Panc1 (cell line): ENCODE measurements around the gene ZNF575. TPM values are rescaled to one million over a fixed set of nuclear protein-coding genes. Genes with fewer than 3 reads are reported as not detected.
"Not testable (repeated sequence)": the region's sequence is repeated elsewhere in the genome, so short reads cannot be mapped to it uniquely, and the experiment has no call there.

Source experiments
- ATAC-seq: fragments of 200-7000 bp; cut with Tn5 transposase; 2 replicates; pipeline ENCODE4 v1.9.1; 2020; ENCODE audit warnings: mild to moderate bottlenecking, moderate library complexity
- BruUV-seq: library from RNA; stranded (reverse); fragments of 400-500 nt; replicated peaks from 2 replicates; lab custom pipeline; 2021; lab: Mats Ljungman, UMichigan
- CTCF ChIA-PET: fragments of 300-600 bp; sonication (Branson Sonifier 250); formaldehyde crosslinking; loops from one replicate; lab custom pipeline; 2022; ENCODE audit warnings: antibody characterized with exemption; lab: Charles Lee
- POLR2A ChIA-PET: fragments of 300-600 bp; sonication (Branson Sonifier 250); formaldehyde crosslinking; loops from one replicate; lab custom pipeline; 2022; ENCODE audit warnings: antibody characterized with exemption; lab: Charles Lee
- DNase-seq: peaks from one replicate; pipeline ENCODE4 v3.0.0-alpha.2; 2010; ENCODE audit warnings: low read depth, low spot score
- H3K27ac ChIP-seq: 2 replicates; pipeline ENCODE4 v1.5.1; 2011; ENCODE audit warnings: mild to moderate bottlenecking, low read length, inconsistent platforms
- H3K27me3 ChIP-seq: fragments of 200-500 bp; sonication (Bioruptor generic); 2 replicates; pipeline ENCODE4 v1.6.0; 2014; ENCODE audit warnings: low read length, inconsistent platforms; ENCODE audit not compliant: control insufficient read depth, insufficient read depth
- H3K36me3 ChIP-seq: fragments of 200-500 bp; sonication (Bioruptor generic); 2 replicates; pipeline ENCODE4 v1.5.1; 2014; ENCODE audit warnings: inconsistent platforms, mild to moderate bottlenecking, low read length, moderate library complexity; ENCODE audit not compliant: control insufficient read depth, insufficient read depth
- H3K4me1 ChIP-seq: 2 replicates; pipeline ENCODE4 v1.5.1; 2011; ENCODE audit warnings: inconsistent platforms, mild to moderate bottlenecking, low read length, moderate library complexity; ENCODE audit not compliant: control insufficient read depth, insufficient read depth
- H3K4me3 ChIP-seq, 2 experiments: 2 replicates each; pipeline ENCODE4 v1.5.1; 2011 to 2012; ENCODE audit warnings: low read depth in 2 of 2, low read length in 2 of 2, mild to moderate bottlenecking in 2 of 2, inconsistent platforms in 1 of 2, moderate library complexity in 1 of 2
- H3K9me3 ChIP-seq: fragments of 200-500 bp; sonication (Bioruptor generic); 2 replicates; pipeline ENCODE4 v1.5.1; 2014; ENCODE audit warnings: low read depth, mild to moderate bottlenecking, inconsistent platforms, low read length, moderate library complexity; ENCODE audit not compliant: control insufficient read depth, insufficient read depth
- POLR2AphosphoS5 ChIP-seq: IDR thresholded peaks from 2 replicates; pipeline ENCODE4 v1.6.1; 2012; ENCODE audit warnings: mild to moderate bottlenecking, low read depth, low read length, moderate library complexity
- REST ChIP-seq, 2 experiments: IDR thresholded peaks; 2 replicates each; pipeline ENCODE4 v1.6.1; 2011 to 2012; ENCODE audit warnings: low read depth in 2 of 2, control low read depth in 1 of 2, low read length in 1 of 2, mild to moderate bottlenecking in 1 of 2, moderate library complexity in 1 of 2; ENCODE audit not compliant: insufficient read depth in 1 of 2
- SIN3A ChIP-seq: IDR thresholded peaks from 2 replicates; pipeline ENCODE4 v1.6.1; 2012; ENCODE audit warnings: low read depth, mild to moderate bottlenecking, low read length, moderate library complexity, borderline replicate concordance; ENCODE audit not compliant: insufficient read depth
- TCF7L2 ChIP-seq: IDR thresholded peaks from 2 replicates; pipeline ENCODE4 v1.6.1; 2011; ENCODE audit warnings: mild to moderate bottlenecking, low read depth, low read length, inconsistent platforms
- in situ Hi-C: cut with HindIII; loops from 2 replicates; pipeline ENCODE4 v1.10.0; 2016; ENCODE audit warnings: low sequenced_read_pairs, low pct_unique_long_range_greater_than_20kb
- intact Hi-C: fragments of 100-400 bp; cut with micrococcal nuclease; formaldehyde crosslinking; loops from one replicate; pipeline ENCODE4 v1.10.0; 2022; ENCODE audit not compliant: unreplicated experiment
- total RNA-seq: library from RNA; stranded (reverse); gene quantifications from one replicate; pipeline ENCODE4 v1.2.1, GENCODE V29; 2021; ENCODE audit not compliant: unreplicated experiment
- TF ChIP-seq, protein P1 (sequence below): fragments of 450-650 bp; IDR thresholded peaks from 2 replicates; pipeline ENCODE4 v1.5.1; 2017; ENCODE audit warnings: mild to moderate bottlenecking

ZNF575 gene
- total RNA-seq, 1 experiment from 2014 or later, result 1.9 TPM

DNA sequence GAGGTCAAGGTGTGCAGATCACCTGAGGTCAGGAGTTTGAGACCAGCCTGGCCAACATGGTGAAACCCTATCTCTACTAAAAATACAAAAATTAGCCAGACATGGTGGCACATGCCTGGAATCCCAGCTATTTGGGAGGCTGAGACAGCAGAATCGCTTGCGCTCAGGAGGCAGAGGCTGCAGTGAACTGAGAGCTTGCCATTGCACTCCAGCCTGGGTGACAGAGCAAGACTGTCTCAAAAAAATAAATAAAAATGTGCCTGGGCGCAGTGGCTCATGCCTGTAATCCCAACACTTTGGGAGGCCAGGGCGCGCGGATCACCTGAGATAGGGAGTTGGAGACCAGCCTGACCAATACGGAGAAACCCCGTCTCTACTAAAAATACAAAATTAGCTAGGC lies 9.3 kb upstream of the ZNF575 start:
- H3K9me3 ChIP-seq, ATAC-seq, H3K4me3 ChIP-seq, CTCF ChIA-PET, BruUV-seq, H3K4me1 ChIP-seq, H3K36me3 ChIP-seq, in situ Hi-C loops, H3K27ac ChIP-seq, H3K27me3 ChIP-seq, DNase-seq, POLR2A ChIA-PET, intact Hi-C loops: not testable (repeated sequence)

GRCh38 chr19:43524922-43525835 lies 7.8 kb upstream of the ZNF575 start:
- ChIA-PET CTCF (interaction anchor here (0.6 to 0.8 kb wide), 2 partner anchors 11 to 773 kb away, joined by 4 to 5 read pairs; no protein-coding TSS in a partner anchor), POLR2A (interaction anchor here (0.6 kb wide), 2 partner anchors 15 to 80 kb away, joined by 3 to 5 read pairs; no protein-coding TSS in a partner anchor)
- Histone ChIP-seq H3K4me3 (peak overlapping the region; percentile 82 to 84), H3K36me3 (no peaks in the 10 kb centered on the region; the same call in 1 of the 2 replicates), H3K4me1 (peaks cover 4% of the 10 kb centered on the region; the same call in 1 of the 2 replicates), H3K9me3 (no peaks in the 10 kb centered on the region), H3K27ac (peak overlapping the region; percentile 73), H3K27me3 (no peaks in the 10 kb centered on the region)
- intact Hi-C loops (no loop called here), in situ Hi-C loops (no loop called here)
- TSS peak; percentile 57 for BruUV-seq
- TF ChIP-seq SIN3A, result no peak
- TF ChIP-seq, protein P1, sequence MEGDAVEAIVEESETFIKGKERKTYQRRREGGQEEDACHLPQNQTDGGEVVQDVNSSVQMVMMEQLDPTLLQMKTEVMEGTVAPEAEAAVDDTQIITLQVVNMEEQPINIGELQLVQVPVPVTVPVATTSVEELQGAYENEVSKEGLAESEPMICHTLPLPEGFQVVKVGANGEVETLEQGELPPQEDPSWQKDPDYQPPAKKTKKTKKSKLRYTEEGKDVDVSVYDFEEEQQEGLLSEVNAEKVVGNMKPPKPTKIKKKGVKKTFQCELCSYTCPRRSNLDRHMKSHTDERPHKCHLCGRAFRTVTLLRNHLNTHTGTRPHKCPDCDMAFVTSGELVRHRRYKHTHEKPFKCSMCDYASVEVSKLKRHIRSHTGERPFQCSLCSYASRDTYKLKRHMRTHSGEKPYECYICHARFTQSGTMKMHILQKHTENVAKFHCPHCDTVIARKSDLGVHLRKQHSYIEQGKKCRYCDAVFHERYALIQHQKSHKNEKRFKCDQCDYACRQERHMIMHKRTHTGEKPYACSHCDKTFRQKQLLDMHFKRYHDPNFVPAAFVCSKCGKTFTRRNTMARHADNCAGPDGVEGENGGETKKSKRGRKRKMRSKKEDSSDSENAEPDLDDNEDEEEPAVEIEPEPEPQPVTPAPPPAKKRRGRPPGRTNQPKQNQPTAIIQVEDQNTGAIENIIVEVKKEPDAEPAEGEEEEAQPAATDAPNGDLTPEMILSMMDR, result no peak
- DNase-seq (no peak), ATAC-seq (peak; percentile 52)

- ChIA-PET CTCF (no interaction called here), POLR2A (no interaction called here)
- TF ChIP-seq REST (IDR thresholded peaks at IDR 0.05; ENCODE audit: insufficient read depth in 1 of 2, low read depth in 2 of 2, low read length in 1 of 2) (no peak), POLR2AphosphoS5 (no peak), SIN3A (no peak), TCF7L2 (no peak)
- TF ChIP-seq, protein P1, result no peak
- DNase-seq, result no peak
- H3K36me3 ChIP-seq, result no peaks in the 10 kb centered on the region; the same call in 1 of the 2 replicates
- no peaks in the 10 kb centered on the region for H3K27me3 ChIP-seq
- H3K27ac ChIP-seq, result peak overlapping the region; percentile 73
- intact Hi-C loops (no loop called here), in situ Hi-C loops (no loop called here)
- no TSS peak for BruUV-seq
- ATAC-seq, result peak; percentile 50
- H3K9me3 ChIP-seq, result no peaks in the 10 kb centered on the region
- peak overlapping the region; percentile 82 to 84 for H3K4me3 ChIP-seq
- H3K4me1 ChIP-seq, result peaks cover 4% of the 10 kb centered on the region; the same call in 1 of the 2 replicates
Measured at GRCh38 chr19:43525836-43526771, 6.9 kb upstream of the ZNF575 start.
